Measurements from ENCODE around the gene S100P.

Gene S100P

DNA sequence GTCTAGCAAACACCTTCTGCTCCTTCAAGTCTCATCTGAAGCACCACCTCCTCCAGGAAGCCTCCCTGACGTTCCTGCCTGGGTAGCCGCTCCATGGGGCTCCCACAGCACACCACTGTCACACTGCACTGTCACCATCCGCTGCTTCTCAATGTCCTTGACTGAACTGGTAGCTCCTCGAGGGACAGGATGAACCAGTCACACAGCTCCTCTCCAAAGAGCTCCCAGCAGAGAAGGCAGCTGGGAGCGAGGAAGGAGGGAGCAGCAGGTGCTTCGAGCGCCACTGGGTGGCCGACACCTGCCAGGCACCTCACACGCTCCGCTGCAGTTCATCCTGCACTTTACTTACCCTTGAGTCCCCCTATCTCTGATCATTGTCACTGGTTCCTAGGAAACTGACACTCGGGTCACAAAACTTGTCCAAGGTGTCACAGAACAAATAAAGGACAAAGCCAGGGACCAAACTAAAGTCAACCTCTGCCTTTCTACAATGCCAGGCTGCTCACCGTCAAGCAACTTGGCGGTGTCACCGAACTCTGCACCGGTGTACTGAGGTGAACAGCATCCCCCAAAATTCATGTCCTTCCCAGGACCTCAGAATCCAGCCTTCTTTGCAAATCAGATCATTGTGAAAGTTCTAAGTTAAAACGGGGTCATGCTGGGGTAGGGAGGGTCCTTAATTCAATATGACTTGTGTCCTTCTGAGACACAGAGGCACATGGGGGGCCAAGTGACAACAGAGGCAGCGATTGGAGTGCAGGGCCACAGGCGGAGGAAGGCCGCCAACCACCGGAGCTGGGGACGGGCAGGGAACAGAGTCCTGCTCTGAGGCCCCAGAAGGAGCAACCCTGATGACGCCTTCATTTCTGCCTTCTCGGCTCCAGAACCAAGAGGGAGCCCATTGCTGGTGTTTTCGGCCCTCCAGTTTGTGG lies 5.5 kb upstream of the S100P start:
- TF ChIP-seq YY1 (IDR thresholded peaks at IDR 0.05; ENCODE audit: low read depth) (no peak), RAD21 (IDR thresholded peaks at IDR 0.05; ENCODE audit: low read depth) (peak; percentile 33; the same call in 1 of the 2 replicates), EP300 (IDR thresholded peaks at IDR 0.05; ENCODE audit: borderline replicate concordance) (no peak)

DNA sequence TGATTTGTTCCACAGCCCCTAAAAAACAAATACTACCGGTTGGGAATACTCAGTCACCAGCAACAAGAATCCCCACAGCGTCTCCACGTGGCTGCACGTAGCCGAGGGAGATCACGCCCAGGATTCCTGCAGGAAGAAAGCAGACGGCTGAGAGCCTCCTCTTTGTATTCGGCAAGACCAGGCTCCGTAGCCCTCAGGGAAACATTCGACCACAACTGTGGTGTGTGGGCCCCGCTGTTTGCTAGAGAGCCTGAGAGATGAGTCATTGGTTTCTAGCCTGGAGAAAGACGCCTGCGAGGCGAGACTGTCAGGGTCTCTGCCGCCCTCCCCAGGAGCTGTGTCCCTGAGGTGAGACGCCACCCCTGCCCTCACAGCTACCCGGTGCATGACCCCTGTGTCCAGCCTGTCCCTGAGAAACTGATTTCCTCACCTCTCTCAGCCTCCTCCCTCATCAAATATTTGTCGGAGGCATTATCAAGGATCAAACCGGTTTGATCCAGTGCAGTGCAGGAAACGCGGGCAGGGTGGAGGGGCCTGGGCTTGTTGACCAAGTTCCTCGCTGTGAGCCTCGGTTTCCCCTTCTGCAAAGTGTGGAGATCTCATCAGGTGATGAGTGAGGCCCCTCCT lies 4.7 kb upstream of the S100P start:
- TF ChIP-seq NFIC (IDR thresholded peaks at IDR 0.05), result no peak
- TF ChIP-seq, protein P1, sequence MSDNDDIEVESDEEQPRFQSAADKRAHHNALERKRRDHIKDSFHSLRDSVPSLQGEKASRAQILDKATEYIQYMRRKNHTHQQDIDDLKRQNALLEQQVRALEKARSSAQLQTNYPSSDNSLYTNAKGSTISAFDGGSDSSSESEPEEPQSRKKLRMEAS (IDR thresholded peaks at IDR 0.05), result no peak

DNA sequence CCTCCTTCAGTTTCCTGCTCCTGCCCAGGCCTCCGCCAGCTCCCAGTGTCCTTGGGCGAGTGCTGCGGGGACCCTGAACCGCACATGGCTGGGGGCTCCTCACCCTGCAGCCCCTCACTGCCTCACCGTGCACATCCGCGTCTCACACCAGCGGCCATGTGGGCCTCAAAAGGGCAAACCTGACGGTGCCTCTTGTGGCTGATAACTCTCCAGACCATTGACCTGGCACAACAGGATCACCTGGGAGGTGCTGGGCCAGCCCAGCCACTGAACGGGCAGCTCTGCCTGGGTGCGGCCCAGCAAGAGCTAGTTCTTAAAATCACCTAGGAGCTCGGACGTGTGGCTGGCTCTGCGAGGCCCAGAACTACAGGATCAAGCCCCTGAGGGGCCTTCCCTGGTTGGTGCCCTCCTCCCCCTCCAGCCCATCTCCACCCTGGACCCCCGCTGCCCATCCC lies 4.1 kb upstream of the S100P start:
- TF ChIP-seq EGR1 (IDR thresholded peaks at IDR 0.05), result no peak
- no peak for TF ChIP-seq ZBTB7A (IDR thresholded peaks at IDR 0.05; ENCODE audit: low read depth)
- TF ChIP-seq, protein P2, sequence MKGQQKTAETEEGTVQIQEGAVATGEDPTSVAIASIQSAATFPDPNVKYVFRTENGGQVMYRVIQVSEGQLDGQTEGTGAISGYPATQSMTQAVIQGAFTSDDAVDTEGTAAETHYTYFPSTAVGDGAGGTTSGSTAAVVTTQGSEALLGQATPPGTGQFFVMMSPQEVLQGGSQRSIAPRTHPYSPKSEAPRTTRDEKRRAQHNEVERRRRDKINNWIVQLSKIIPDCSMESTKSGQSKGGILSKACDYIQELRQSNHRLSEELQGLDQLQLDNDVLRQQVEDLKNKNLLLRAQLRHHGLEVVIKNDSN (IDR thresholded peaks at IDR 0.05), result no peak
- TF ChIP-seq, protein P3, sequence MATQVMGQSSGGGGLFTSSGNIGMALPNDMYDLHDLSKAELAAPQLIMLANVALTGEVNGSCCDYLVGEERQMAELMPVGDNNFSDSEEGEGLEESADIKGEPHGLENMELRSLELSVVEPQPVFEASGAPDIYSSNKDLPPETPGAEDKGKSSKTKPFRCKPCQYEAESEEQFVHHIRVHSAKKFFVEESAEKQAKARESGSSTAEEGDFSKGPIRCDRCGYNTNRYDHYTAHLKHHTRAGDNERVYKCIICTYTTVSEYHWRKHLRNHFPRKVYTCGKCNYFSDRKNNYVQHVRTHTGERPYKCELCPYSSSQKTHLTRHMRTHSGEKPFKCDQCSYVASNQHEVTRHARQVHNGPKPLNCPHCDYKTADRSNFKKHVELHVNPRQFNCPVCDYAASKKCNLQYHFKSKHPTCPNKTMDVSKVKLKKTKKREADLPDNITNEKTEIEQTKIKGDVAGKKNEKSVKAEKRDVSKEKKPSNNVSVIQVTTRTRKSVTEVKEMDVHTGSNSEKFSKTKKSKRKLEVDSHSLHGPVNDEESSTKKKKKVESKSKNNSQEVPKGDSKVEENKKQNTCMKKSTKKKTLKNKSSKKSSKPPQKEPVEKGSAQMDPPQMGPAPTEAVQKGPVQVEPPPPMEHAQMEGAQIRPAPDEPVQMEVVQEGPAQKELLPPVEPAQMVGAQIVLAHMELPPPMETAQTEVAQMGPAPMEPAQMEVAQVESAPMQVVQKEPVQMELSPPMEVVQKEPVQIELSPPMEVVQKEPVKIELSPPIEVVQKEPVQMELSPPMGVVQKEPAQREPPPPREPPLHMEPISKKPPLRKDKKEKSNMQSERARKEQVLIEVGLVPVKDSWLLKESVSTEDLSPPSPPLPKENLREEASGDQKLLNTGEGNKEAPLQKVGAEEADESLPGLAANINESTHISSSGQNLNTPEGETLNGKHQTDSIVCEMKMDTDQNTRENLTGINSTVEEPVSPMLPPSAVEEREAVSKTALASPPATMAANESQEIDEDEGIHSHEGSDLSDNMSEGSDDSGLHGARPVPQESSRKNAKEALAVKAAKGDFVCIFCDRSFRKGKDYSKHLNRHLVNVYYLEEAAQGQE (IDR thresholded peaks at IDR 0.05; ENCODE audit: low read depth), result no peak
- no peak for TF ChIP-seq RAD21 (IDR thresholded peaks at IDR 0.05; ENCODE audit: low read depth)
- no peak for TF ChIP-seq FOXM1 (IDR thresholded peaks at IDR 0.05; ENCODE audit: borderline replicate concordance, low read depth)
- no peak for TF ChIP-seq CREB1 (IDR thresholded peaks at IDR 0.05; ENCODE audit: low read depth)
- no peak for TF ChIP-seq EP300 (IDR thresholded peaks at IDR 0.05; ENCODE audit: borderline replicate concordance)
- TF ChIP-seq, protein P1 (IDR thresholded peaks at IDR 0.05), result no peak
- TF ChIP-seq TAF1 (IDR thresholded peaks at IDR 0.05; ENCODE audit: low read depth), result no peak
- no peak for TF ChIP-seq TEAD4 (IDR thresholded peaks at IDR 0.05)

DNA sequence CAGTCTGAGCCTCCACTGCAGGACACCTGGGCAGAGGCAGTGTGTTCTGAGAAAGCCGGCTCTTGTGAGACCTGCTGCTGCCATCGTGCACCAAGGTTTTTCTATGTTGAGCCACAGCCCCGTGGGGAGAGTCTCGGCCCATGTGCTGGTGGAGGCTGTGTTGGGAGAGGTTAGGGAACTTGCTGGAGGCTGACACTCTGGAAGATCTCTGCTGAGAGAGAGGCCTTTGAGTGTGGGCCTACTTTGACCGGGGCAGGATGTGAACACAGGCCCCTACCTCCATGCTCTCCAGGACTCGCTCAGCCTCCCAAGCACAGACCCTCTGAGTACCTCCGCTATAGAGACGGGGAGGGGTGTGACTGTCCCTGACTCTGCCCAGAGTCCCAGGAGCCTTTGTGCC lies 1.3 kb upstream of the S100P start:
- TF ChIP-seq TEAD4 (IDR thresholded peaks at IDR 0.05) (no peak), CREB1 (IDR thresholded peaks at IDR 0.05; ENCODE audit: low read depth) (no peak), FOXM1 (IDR thresholded peaks at IDR 0.05; ENCODE audit: borderline replicate concordance, low read depth) (no peak), TAF1 (IDR thresholded peaks at IDR 0.05; ENCODE audit: low read depth) (no peak), RAD21 (IDR thresholded peaks at IDR 0.05; ENCODE audit: low read depth) (no peak), EGR1 (IDR thresholded peaks at IDR 0.05) (no peak)
- TF ChIP-seq, protein P3 (IDR thresholded peaks at IDR 0.05; ENCODE audit: low read depth), result no peak

DNA sequence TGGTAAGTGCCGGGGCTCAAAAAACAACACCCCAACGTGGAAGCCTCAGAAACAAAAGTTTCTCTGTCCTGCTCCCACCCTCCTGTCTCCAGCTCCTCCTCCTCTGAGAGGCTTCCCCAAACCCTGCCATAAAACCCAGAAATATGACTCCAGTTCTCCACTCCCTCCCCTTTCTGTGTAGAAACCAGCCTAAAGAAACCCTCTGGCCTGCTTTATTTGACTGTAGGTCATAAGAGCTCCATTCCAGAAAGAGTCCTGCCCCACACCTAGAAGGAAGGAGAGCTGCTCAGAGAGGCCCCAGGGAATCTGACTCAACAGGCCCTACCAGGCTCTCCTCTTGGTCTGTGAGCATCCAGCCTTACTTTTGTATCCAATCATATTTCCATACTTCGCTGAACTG lies 872 bp upstream of the S100P start:
- TF ChIP-seq TCF12 (IDR thresholded peaks at IDR 0.05; ENCODE audit: low read depth) (no peak), RAD21 (IDR thresholded peaks at IDR 0.05; ENCODE audit: low read depth) (no peak), ZBTB7A (IDR thresholded peaks at IDR 0.05; ENCODE audit: low read depth) (no peak), CEBPB (IDR thresholded peaks at IDR 0.05) (no peak), TAF1 (IDR thresholded peaks at IDR 0.05; ENCODE audit: low read depth) (no peak), EP300 (IDR thresholded peaks at IDR 0.05; ENCODE audit: borderline replicate concordance) (no peak), EGR1 (IDR thresholded peaks at IDR 0.05) (no peak), FOXM1 (IDR thresholded peaks at IDR 0.05; ENCODE audit: borderline replicate concordance, low read depth) (no peak), YY1 (IDR thresholded peaks at IDR 0.05; ENCODE audit: low read depth) (no peak), TEAD4 (IDR thresholded peaks at IDR 0.05) (no peak), CREB1 (IDR thresholded peaks at IDR 0.05; ENCODE audit: low read depth) (no peak), NFIC (IDR thresholded peaks at IDR 0.05) (no peak)
- TF ChIP-seq, protein P2 (IDR thresholded peaks at IDR 0.05), result no peak
- TF ChIP-seq, protein P3 (IDR thresholded peaks at IDR 0.05; ENCODE audit: low read depth), result no peak
- TF ChIP-seq, protein P1 (IDR thresholded peaks at IDR 0.05), result no peak

Measured in Ishikawa (cell line).